SKM-1 (cell line): ENCODE measurements around the gene MRPL49.

Experiments used
- DNase-seq: peaks from one replicate; lab custom pipeline; 2025; ENCODE audit not compliant: unreplicated experiment; lab: John Stamatoyannopoulos, UW

The MRPL49 gene

DNA sequence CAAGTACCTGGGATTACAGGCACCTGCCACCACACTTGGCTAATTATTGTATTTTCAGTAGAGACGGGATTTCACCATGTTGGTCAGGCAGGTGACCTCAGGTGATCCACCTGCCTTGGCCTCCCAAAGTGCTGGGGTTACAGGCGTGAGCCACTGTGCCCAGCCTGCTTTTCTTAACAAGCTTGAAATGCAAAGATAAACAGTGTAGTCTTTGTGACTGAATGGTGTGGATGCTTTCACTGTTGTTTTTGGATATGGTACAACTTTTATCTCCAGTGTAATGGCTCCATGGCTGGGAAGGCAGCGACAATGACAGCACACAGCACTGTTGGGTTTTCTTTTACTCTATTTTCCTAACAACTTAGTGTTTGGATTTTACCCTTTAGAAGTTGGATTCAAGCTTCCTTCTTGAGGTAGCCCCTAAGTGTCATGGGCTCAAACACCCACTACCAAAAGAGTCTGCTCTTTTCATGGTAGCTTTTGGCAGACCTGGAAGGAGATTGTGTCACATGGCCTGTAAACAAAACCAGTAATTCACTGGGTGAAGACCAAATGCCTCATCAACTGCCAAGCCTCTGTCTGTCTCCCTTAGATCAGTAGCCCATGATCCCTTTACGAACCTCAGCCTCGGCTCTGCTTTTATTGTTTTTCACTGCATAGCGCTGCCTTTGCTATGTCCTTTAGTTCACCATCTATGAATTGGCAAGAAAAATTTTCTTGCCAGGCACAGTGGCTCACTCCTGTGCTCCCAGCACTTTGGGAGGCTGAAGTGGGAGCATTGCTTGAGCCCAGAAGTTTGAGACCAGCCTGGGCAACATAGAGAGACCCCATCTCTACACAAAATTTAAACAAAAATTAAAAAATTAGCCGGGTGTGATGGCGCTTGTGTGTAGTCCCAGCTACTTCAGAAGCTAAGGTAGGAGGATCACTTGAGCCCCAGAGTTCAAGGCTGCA lies 19.7 kb upstream of the MRPL49 start:
- no peak for DNase-seq

DNA sequence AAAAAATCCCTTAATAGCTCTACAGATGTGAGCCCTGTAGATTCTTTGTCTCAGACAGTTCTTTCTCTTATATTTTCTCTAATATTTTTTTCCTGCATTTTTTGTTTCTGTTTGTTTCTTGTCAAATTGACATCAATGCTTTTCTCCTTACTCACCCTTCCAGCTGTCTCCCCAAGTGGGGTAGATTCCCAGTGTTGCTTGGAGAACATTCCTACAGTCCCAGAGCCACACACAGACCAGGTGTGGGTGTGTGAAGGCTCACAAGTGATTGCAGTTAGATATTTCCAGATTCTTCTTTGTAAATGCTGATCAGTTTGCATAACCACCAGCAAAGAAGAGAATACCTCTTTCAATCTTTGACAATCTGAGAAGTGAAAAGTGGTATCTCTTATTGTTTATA lies 18.6 kb upstream of the MRPL49 start:
- DNase-seq: no peak

DNA sequence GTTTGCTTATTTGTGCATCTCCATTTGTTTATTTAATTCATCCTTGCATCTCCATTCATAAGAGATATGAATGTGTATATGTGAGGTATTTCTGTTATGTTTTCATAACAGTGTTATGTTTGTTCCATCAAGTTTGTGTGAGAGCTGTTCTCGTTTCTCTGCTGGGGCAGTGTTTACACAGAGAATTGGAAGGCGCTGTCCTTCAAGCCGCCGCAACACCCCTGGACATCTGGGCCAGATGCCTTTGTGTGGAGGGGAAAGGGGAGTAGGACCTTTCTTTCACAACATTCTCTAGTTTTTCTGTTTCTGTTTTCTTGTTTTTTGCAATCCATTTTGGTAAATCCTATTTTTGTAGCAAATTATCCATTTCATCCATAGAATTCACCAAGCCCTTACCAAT lies 17.5 kb upstream of the MRPL49 start:
- DNase-seq: no peak

DNA sequence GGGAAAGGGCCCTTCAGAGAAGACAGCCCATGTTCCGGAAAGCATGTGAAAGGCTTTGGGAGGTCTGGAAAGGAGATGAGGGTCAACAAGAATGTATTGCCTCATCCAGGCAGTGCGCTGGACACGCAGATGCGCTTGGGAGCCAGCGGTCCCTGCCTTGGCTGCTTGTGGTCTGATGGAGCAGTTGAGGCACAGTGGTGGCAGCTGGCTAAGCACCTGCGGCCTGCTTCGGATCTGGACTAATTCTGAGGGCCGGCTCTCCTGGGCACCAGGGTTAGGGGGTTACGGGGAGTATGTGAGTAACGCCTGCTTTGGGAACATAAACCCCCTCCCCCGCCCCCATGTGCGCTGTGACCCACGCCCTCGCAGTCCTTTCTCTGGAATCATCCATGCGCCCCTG lies 15.0 kb upstream of the MRPL49 start:
- DNase-seq: no peak

DNA sequence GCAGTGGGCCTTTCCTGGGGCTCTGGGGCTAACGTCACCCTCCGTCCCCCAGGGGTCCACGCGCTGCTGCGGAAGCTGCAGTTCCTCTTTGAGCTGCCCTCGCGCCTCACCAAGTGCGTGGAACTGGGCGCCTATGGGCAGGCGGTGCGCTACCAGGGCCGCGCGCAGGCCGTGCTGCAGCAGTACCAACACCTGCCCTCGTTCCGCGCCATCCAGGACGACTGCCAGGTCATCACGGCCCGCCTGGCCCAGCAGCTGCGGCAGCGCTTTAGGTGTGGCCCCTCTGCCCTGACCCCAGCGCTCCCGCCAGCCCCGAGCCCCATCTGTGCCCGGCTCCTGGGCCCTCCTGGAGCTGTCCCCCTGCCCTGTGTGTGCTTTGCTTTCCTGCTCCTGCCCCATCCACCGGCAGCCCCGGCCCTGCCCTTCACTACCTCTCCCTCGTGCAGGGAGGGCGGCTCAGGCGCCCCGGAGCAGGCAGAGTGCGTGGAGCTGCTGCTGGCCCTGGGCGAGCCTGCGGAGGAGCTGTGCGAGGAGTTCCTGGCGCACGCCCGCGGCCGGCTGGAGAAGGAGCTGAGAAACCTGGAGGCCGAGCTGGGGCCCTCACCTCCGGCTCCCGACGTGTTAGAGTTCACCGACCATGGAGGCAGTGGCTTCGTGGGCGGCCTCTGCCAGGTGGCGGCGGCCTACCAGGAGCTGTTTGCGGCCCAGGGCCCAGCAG lies 14.2 kb upstream of the MRPL49 start:
- no peak for DNase-seq

DNA sequence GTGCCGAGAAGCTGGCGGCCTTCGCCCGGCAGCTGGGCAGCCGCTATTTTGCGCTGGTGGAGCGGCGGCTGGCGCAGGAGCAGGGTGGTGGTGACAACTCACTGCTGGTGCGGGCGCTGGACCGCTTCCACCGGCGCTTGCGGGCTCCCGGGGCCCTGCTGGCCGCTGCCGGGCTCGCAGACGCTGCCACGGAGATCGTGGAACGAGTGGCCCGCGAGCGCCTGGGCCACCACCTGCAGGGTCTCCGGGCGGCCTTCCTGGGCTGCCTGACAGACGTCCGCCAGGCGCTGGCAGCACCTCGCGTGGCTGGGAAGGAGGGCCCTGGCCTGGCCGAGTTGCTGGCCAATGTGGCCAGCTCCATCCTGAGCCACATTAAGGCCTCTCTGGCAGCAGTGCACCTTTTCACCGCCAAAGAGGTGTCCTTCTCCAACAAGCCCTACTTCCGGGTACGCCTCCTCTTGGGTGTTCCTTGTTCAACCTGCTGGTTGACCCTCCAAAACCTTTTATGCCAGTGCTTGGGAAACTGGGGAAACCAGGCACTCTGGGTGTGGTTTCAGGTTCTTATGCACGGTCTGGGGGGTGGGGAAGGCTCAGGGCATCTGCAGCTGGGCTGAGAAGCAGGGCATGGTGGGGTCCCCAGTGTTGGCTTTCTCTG lies 13.5 kb upstream of the MRPL49 start:
- DNase-seq: no peak

DNA sequence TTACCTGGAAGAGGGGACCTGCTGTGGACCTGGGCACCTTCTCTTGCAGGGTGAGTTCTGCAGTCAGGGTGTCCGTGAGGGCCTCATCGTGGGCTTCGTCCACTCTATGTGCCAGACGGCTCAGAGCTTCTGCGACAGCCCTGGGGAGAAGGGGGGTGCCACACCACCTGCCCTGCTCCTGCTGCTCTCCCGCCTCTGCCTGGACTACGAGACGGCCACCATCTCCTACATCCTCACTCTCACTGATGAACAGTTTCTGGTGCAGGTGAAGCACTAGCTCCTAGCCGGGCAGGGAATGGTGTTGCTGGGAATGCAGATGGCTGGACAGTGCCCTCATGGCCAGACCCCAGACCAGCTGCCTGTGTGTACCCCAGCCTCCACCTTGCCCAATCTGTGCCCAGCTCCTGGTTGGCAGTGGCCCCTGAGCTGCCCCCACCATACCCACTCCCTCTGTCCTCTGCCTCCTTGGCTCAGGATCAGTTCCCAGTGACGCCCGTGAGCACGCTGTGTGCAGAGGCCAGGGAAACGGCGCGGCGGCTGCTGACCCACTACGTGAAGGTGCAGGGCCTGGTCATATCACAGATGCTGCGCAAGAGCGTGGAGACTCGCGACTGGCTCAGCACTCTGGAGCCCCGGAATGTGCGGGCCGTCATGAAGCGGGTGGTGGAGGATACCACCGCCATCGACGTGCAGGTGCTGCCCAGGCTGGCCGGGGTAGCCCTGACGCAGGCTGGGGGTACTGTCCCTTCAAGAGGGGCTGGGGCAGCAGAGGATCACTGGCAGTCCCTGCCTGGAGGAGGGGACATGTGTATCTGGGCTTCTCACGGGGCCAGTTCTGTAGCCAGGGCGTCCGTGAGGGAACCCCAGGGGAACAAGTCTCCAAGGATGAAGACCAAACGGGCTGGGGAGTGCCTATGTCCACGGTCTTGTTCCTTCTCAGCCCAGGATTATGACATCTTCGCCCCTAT lies 12.6 kb upstream of the MRPL49 start:
- DNase-seq: no peak

DNA sequence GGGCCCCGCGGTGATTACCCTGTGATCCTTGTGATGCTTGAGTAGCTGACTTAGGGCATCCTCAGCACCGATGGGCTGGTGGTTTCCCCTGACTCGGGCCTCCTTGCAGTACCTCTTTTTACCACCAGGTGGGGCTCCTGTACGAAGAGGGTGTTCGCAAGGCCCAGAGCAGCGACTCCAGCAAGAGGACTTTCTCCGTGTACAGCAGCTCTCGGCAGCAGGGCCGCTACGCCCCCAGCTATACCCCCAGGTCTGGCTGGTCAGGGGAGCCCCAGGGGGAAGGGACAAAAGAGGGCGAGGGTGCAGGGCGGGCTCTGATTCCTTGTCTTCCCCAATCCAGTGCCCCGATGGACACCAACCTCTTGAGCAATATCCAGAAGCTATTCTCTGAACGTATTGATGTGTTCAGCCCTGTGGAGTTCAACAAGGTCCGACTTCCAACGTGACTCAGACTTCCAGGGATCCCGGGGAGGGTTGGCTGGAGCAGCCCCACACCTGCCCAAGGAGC lies 11.7 kb upstream of the MRPL49 start:
- DNase-seq: peak; percentile 63

DNA sequence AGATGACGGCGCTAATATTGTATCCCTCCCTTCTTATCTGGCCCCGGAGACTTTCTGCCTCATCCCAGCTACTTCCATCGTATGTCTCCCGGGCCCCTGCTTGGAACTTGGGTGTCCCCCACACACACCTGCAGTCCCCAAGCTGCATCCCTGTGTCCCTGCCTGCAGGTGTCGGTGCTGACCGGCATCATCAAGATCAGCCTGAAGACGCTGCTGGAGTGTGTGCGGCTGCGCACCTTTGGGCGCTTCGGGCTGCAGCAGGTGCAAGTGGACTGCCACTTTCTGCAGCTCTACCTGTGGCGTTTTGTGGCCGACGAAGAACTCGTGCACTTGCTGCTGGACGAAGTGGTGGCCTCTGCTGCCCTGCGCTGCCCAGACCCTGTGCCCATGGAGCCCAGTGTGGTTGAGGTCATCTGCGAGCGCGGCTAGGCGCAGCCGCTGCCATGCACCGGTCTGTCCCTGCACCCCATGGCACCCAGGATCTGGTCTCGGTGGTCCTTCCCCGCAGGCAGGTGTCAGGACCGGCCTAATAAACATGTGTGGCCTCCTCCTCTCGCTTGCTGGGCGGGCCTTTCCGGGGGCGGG lies 10.9 kb upstream of the MRPL49 start:
- DNase-seq: no peak

DNA sequence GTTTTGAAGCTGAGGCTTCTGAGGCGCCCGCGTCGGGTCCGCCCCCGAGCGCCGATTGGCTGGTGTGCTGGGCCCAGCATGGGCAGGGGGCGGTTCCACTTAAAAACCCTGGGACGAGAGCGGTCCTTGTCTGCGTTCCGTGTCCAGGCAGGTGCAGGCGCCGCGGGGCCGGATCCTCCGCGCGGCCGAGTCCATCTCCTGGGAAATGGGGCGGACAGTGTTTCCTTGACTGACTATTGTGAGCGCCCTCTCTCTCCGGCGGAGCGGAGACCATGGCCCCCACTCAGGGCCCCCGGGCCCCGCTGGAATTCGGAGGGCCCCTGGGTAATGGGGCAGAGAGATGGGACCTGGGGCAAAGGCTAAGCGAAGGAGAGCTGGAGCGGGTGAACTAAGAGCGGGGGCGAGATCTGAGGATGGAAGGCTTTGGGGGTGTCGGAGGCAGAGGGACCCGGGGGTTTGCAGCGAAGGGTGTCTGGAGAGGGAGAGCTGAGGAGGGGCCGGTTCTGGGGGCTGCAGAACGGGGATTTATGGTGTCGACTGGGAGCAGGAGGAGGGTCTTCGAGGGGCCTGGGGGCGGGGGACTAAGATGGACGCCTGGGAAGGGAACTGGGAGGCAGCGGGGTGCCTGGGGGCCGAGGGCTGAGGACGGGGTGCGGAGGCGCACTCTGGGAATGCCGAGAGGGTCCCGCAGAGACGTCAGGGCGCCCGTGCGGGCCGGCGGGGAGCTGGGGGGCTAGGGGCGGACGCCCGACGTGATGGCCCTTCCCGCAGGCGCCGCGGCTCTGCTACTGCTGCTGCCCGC lies 10.2 kb upstream of the MRPL49 start, which contains the start of gene TM7SF2:
TM7SF2 (plus strand) TSS at position 129 of the 802 bp plus-strand sequence; CDS start at position 273, 144 bp downstream.
- no peak for DNase-seq

DNA sequence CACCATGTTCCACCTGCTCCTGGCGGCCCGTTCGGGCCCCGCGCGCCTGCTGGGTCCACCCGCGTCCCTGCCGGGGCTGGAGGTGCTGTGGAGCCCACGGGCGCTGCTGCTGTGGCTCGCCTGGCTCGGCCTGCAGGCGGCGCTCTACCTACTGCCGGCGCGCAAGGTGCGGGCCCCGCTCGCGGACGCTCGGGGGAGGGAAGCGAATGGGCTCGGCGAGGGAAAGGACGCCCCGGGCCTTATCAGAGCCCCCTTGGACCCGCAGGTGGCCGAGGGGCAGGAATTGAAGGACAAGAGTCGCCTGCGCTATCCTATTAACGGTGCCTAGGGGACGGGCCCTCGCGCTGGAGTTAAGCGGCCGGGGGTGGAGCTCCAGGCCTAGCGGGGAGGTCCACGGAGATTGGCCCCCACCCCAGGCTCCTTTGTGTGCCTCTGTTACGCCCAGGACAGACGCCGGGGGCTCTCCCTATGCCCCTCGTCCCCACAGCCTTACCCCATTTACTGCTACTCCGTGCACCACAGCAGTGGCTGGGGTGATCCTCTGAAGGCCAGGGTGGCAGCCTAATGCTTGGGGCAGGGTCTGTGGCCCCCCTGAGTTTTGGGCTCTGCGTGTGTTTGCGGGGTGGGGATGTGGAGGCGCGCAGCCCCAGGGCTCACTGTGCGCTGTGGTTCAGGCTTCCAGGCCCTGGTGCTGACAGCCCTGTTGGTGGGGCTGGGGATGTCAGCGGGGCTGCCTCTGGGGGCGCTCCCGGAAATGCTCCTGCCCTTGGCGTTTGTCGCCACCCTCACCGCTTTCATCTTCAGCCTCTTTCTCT lies 9.4 kb upstream of the MRPL49 start:
- DNase-seq: no peak

DNA sequence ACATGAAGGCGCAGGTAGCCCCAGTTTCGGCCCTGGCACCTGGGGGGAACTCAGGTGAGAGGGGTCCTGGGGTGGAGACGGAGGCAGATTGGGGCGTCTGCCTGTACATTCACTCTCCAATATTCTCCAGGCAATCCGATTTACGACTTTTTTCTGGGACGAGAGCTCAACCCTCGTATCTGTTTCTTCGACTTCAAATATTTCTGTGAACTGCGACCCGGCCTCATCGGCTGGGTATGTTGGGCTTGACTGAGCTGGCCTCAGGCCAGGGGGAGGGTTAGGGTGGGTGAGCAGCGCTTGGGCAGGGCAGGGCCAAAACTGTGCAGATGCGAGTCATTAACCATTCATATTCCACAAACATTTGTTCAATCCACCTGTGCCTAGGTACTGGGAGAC lies 8.8 kb upstream of the MRPL49 start:
- no peak for DNase-seq

DNA sequence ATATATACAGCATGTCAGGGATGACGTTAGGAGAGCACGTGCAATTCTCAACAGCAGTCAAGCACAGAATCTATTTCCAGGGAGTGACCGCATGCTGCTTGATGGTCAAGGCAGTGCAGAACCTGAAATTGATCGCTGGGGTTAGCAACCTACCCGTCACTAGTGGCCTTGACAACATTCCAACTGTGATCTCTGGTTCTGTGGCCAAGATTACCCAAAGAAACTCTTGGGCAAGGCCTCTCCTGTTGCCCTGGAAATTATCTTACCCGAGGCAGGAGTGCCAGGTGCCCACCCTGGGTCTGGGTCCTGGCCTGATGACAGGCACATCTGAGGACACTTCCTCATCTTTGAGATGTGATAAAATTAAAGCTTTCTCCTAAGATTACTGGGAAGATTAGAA lies 8.3 kb upstream of the MRPL49 start:
- no peak for DNase-seq

DNA sequence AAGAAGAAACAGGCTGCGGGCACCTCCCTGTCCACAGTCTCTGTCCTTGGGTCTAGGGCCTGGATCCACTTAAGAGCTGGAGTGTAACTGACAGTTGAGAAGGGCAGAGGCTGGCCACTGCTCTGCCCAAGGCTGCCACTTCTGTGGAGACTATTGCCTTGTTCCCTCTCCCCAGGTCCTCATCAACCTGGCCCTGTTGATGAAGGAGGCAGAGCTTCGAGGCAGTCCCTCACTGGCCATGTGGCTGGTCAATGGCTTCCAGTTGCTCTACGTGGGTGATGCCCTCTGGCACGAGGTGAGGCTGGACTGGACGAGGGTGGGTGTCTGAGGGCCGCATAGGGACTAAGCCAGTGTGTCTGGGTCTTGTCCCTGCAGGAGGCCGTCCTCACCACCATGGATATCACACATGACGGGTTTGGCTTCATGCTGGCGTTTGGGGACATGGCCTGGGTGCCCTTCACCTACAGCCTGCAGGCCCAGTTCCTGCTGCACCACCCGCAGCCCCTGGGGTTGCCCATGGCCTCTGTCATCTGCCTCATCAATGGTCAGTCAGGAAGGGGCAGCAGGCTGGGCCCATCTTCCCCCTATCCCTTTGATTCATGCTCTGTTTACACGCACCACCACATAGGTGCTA lies 7.5 kb upstream of the MRPL49 start:
- DNase-seq: no peak

DNA sequence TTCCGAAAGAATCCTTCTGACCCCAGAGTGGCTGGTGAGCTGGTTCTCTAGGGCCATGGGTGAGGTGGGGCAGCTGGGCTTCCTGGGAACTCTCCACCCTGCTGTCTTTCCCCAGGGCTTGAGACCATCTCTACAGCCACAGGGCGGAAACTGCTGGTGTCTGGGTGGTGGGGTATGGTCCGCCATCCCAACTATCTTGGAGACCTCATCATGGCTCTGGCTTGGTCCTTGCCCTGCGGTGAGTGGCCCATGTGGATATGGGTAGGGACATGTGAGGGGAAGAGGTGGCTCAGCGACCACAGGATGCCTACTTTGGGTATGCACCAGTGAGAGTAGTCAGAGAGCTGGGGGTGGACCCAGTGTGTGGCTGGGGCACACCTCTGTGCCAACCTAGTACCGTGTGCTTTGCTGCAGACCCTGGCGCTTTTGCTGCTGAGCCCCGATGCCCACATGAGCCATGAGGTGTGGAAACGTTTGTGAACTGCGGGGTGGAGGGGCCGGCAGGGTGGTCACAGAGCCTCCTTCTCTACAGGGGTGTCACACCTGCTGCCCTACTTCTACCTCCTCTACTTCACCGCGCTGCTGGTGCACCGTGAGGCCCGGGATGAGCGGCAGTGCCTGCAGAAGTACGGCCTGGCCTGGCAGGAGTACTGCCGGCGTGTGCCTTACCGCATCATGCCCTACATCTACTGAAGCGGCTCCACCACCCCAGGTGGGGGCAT lies 6.6 kb upstream of the MRPL49 start:
- no peak for DNase-seq

DNA sequence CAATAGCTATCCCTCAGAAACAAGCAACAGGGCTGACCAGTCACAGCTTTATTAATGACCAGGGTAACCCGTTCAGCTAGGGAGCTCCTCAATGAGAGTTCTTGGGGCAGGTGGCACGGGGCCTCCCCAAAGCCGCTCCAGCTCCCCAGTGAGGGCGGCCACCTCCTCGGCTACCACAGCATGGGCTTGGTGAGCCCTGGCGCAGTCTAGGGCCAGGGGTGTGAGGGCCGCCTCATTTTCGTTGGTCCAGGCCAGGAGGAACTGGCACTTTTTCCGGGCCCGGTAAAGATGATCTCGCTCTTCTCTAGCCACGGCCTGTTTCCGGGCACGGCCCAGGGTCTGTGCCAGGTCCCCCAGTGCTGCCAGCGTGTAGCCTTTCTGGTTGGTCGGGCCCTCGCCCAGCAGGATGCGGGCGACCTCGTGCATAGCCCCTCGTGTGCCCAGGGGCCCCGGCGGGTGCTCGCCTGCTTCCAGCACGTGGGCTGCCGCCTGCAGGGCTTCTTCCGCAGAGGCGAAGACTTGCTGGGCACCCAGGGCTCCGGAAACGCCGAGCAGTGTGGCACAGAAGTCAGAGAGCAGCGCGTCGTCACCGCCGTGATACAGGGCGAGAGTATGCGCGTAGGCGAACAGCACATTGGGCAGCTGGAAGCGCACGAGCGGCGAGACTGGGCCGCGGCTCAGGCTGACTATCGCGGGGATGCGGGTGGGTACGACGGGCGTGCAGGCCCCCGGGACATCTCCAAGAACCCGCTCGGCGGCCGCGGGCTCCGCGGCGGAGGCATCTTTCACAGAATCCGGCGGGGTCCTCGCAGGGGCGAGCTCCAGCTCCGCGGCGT lies 5.5 kb upstream of the MRPL49 start:
- DNase-seq: no peak
